ENCODE data around the gene BAZ2A.

Gene BAZ2A

GRCh38 chr12:56634837-56635791, 5.0 kb upstream of the BAZ2A start:
- no peak for DNase-seq

GRCh38 chr12:56634242-56634836, 4.2 kb upstream of the BAZ2A start:
- DNase-seq = no peak

- no peak for DNase-seq
Observed at GRCh38 chr12:56633468-56634241, 3.5 kb upstream of the BAZ2A start.

GRCh38 chr12:56632701-56633467, 2.8 kb upstream of the BAZ2A start:
- no peak for DNase-seq

GRCh38 chr12:56631790-56632700, 1.9 kb upstream of the BAZ2A start:
- DNase-seq = peak; percentile 23

GRCh38 chr12:56629459-56630179, 507 bp downstream of the BAZ2A start:
- no peak for DNase-seq

- DNase-seq = peak; percentile 46
Observed at GRCh38 chr12:56628671-56629458, 1.3 kb downstream of the BAZ2A start.

- DNase-seq = no peak
Observed at GRCh38 chr12:56626701-56627100, 3.4 kb downstream of the BAZ2A start.

GRCh38 chr12:56622535-56622934, 7.6 kb downstream of the BAZ2A start:
- no peak for DNase-seq

- DNase-seq = no peak
Observed at GRCh38 chr12:56616925-56617324, 13.2 kb downstream of the BAZ2A start.

GRCh38 chr12:56616244-56616643, 13.9 kb downstream of the BAZ2A start:
- no peak for DNase-seq

GRCh38 chr12:56614627-56615026, 15.5 kb downstream of the BAZ2A start:
- DNase-seq = no peak

GRCh38 chr12:56604355-56604754, 25.8 kb downstream of the BAZ2A start:
- DNase-seq = no peak

GRCh38 chr12:56602239-56602638, 27.9 kb downstream of the BAZ2A start:
- no peak for DNase-seq

- no peak for DNase-seq
Observed at GRCh38 chr12:56601503-56601902, 28.6 kb downstream of the BAZ2A start.

- no peak for DNase-seq
Observed at GRCh38 chr12:56600753-56601152, 29.4 kb downstream of the BAZ2A start.

GRCh38 chr12:56599797-56600196, 30.3 kb downstream of the BAZ2A start:
- no peak for DNase-seq

- no peak for DNase-seq
Observed at GRCh38 chr12:56599041-56599440, 31.1 kb downstream of the BAZ2A start.

GRCh38 chr12:56596815-56597214, 33.3 kb downstream of the BAZ2A start:
- no peak for DNase-seq

All from NK-92 treated with Interleukin-12 subunit alpha and Interleukin-12 subunit beta, amount 100 ng/mL, for 24 hours (cell line).